H9 (cell line): ENCODE measurements around the gene SDHB. TPM values are rescaled to one million over a fixed set of nuclear protein-coding genes. Genes with fewer than 3 reads are reported as not detected.
A peak's percentile ranks its signal among the peaks of the same experiment; 100 is the strongest.

Experiments used
- DNase-seq: peaks from one replicate; pipeline ENCODE4 v3.0.0-alpha.2; 2017
- H2AFZ ChIP-seq: one replicate; pipeline ENCODE4 v1.6.1; 2013; ENCODE audit warnings: mild to moderate bottlenecking, low read length, control low read depth, moderate library complexity
- H2AK5ac ChIP-seq: 2 replicates; pipeline ENCODE4 v1.6.1; 2013; ENCODE audit warnings: low read length, control low read depth, mixed read lengths; ENCODE audit not compliant: insufficient read length
- H2BK120ac ChIP-seq: one replicate; pipeline ENCODE4 v1.6.1; 2013; ENCODE audit warnings: low read depth, mild to moderate bottlenecking, low read length, control low read depth, inconsistent platforms; ENCODE audit not compliant: poor library complexity, severe bottlenecking
- H2BK12ac ChIP-seq: 2 replicates; pipeline ENCODE4 v1.6.1; 2013; ENCODE audit warnings: low read length, control low read depth, mixed read lengths, low read depth; ENCODE audit not compliant: insufficient read length
- H2BK15ac ChIP-seq: 2 replicates; pipeline ENCODE4 v1.6.1; 2013; ENCODE audit warnings: low read depth, low read length, control low read depth
- H2BK20ac ChIP-seq: one replicate; pipeline ENCODE4 v1.6.1; 2013; ENCODE audit warnings: low read depth, mild to moderate bottlenecking, low read length, control low read depth, inconsistent platforms; ENCODE audit not compliant: poor library complexity, severe bottlenecking
- H2BK5ac ChIP-seq: 2 replicates; pipeline ENCODE4 v1.6.1; 2013; ENCODE audit warnings: low read length, control low read depth, mixed read lengths; ENCODE audit not compliant: insufficient read length
- H3K14ac ChIP-seq: 2 replicates; pipeline ENCODE4 v1.6.1; 2013; ENCODE audit warnings: low read length, control low read depth; ENCODE audit not compliant: insufficient read depth
- H3K18ac ChIP-seq: 2 replicates; pipeline ENCODE4 v1.6.1; 2013; ENCODE audit warnings: low read depth, mild to moderate bottlenecking, mixed read lengths, low read length, control low read depth; ENCODE audit not compliant: insufficient read length
- H3K23ac ChIP-seq: 2 replicates; pipeline ENCODE4 v1.6.1; 2013; ENCODE audit warnings: low read length, control low read depth, mixed read lengths, low read depth; ENCODE audit not compliant: insufficient read length
- H3K23me2 ChIP-seq: 2 replicates; pipeline ENCODE4 v1.6.1; 2013; ENCODE audit warnings: low read depth, mild to moderate bottlenecking, mixed read lengths, low read length, control low read depth; ENCODE audit not compliant: insufficient read length, poor library complexity, severe bottlenecking
- H3K27ac ChIP-seq: 2 replicates; pipeline ENCODE4 v1.5.1; 2013; ENCODE audit warnings: low read length, control low read depth, mixed read lengths, low read depth; ENCODE audit not compliant: insufficient read length
- H3K27me3 ChIP-seq: 2 replicates; pipeline ENCODE4 v1.6.1; 2013; ENCODE audit warnings: low read length, control low read depth, inconsistent platforms; ENCODE audit not compliant: insufficient read depth
- H3K4ac ChIP-seq: 2 replicates; pipeline ENCODE4 v1.6.1; 2013; ENCODE audit warnings: low read depth, mild to moderate bottlenecking, control low read depth, inconsistent platforms, low read length, moderate library complexity
- H3K4me1 ChIP-seq: 2 replicates; pipeline ENCODE4 v1.6.1; 2013; ENCODE audit warnings: low read length, control low read depth, inconsistent platforms; ENCODE audit not compliant: insufficient read depth
- H3K4me2 ChIP-seq: 2 replicates; pipeline ENCODE4 v1.6.1; 2013; ENCODE audit warnings: low read length, control low read depth, mixed read lengths; ENCODE audit not compliant: insufficient read length, insufficient read depth
- H3K56ac ChIP-seq: 2 replicates; pipeline ENCODE4 v1.6.1; 2013; ENCODE audit warnings: low read depth, mild to moderate bottlenecking, mixed read lengths, low read length, control low read depth; ENCODE audit not compliant: insufficient read length
- H3K79me1 ChIP-seq: 2 replicates; pipeline ENCODE4 v1.6.1; 2013; ENCODE audit warnings: low read depth, mild to moderate bottlenecking, moderate library complexity, low read length, control low read depth, inconsistent platforms; ENCODE audit not compliant: insufficient read depth, poor library complexity, severe bottlenecking
- H3K79me2 ChIP-seq: 2 replicates; pipeline ENCODE4 v1.6.1; 2013; ENCODE audit warnings: low read length, control low read depth, inconsistent platforms; ENCODE audit not compliant: insufficient read depth
- H3K9ac ChIP-seq: 2 replicates; pipeline ENCODE4 v1.6.1; 2013; ENCODE audit warnings: low read length, control low read depth, mixed read lengths; ENCODE audit not compliant: insufficient read length; ENCODE audit errors: extremely low read depth
- H3K9me3 ChIP-seq: one replicate; pipeline ENCODE4 v1.6.1; 2013; ENCODE audit warnings: low read depth, low read length, inconsistent platforms; ENCODE audit not compliant: control insufficient read depth
- H3T11ph ChIP-seq: one replicate; pipeline ENCODE4 v1.6.1; 2013; ENCODE audit warnings: mild to moderate bottlenecking, low read length, control low read depth, inconsistent platforms
- H4K20me1 ChIP-seq: one replicate; pipeline ENCODE4 v1.6.1; 2013; ENCODE audit not compliant: control insufficient read depth, insufficient read length, insufficient read depth
- H4K5ac ChIP-seq: 2 replicates; pipeline ENCODE4 v1.6.1; 2013; ENCODE audit warnings: low read depth, mild to moderate bottlenecking, mixed read lengths, low read length, control low read depth; ENCODE audit not compliant: insufficient read length
- H4K8ac ChIP-seq: replicated peaks from 2 replicates; pipeline ENCODE4 v1.6.1; 2013; ENCODE audit warnings: low read length, control low read depth, mixed read lengths, low read depth; ENCODE audit not compliant: insufficient read length
- H4K91ac ChIP-seq: 2 replicates; pipeline ENCODE4 v1.6.1; 2013; ENCODE audit warnings: low read depth, mild to moderate bottlenecking, moderate library complexity, mixed read lengths, low read length, control low read depth; ENCODE audit not compliant: insufficient read length
- H3K27ac Mint-ChIP-seq, 3 experiments: 2 replicates in 2 of 3; 3 replicates in 1 of 3; pipeline ENCODE4 v1.8.0; 2020 to 2021; ENCODE audit warnings: mixed read lengths in 3 of 3, mild to moderate bottlenecking in 1 of 3, moderate library complexity in 1 of 3
- H3K27me3 Mint-ChIP-seq: 2 replicates; pipeline ENCODE4 v1.8.0; 2021; ENCODE audit warnings: low read depth, mild to moderate bottlenecking, moderate library complexity, mixed read lengths
- H3K36me3 Mint-ChIP-seq, 3 experiments: 2 replicates in 2 of 3; 3 replicates in 1 of 3; pipeline ENCODE4 v1.8.0; 2020 to 2021; ENCODE audit warnings: low read depth in 3 of 3, mixed read lengths in 3 of 3; ENCODE audit not compliant: insufficient read depth in 1 of 3
- H3K4me1 Mint-ChIP-seq, 2 experiments: 2 replicates each; pipeline ENCODE4 v1.8.0; 2020; ENCODE audit warnings: mixed read lengths in 2 of 2
- H3K4me3 Mint-ChIP-seq, 2 experiments: 2 replicates in 1 of 2; 3 replicates in 1 of 2; pipeline ENCODE4 v1.8.0; 2020 to 2021; ENCODE audit warnings: mild to moderate bottlenecking in 2 of 2, mixed read lengths in 2 of 2, moderate library complexity in 1 of 2
- H3K9me3 Mint-ChIP-seq, 2 experiments: 2 replicates in 1 of 2; 3 replicates in 1 of 2; pipeline ENCODE4 v1.8.0; 2020; ENCODE audit warnings: mild to moderate bottlenecking in 2 of 2, mixed read lengths in 2 of 2, moderate library complexity in 1 of 2
- CTCF ChIP-seq: fragments of 200-600 bp; sonication (generic); conservative IDR thresholded peaks from 3 replicates; pipeline ENCODE4 v1.8.0; 2021; ENCODE audit warnings: antibody characterized with exemption, mild to moderate bottlenecking
- WGBS: extraction: QIAGEN DNeasy Blood & Tissue Kit; methylation state at CpG from one replicate; pipeline ENCODE4 v1.1.7; 2013; ENCODE audit warnings: missing lambda C conversion rate, low lambda C conversion rate, mixed read lengths; ENCODE audit not compliant: insufficient read length; ENCODE audit errors: extremely low coverage; 5-methylcytosine and 5-hydroxymethylcytosine counted together
- total RNA-seq: library from RNA; stranded (reverse); gene quantifications from 2 replicates; pipeline ENCODE4 v1.2.1, GENCODE V29; 2021

The SDHB gene
- total RNA-seq, 1 experiment from 2014 or later = 77.5 TPM

GRCh38 chr1:17052038-17052437 lies 1.8 kb downstream of the SDHB start:
- no peak for TF ChIP-seq CTCF
- Histone ChIP-seq H3K4ac (no peak overlapping the region), H3K18ac (no peak overlapping the region), H3K4me1 (peaks cover 6% of the 10 kb centered on the region; the same call in 1 of the 2 replicates), H3K23ac (no peak overlapping the region), H2AFZ (no peak overlapping the region), H3T11ph (no peak overlapping the region), H3K9ac (no peak overlapping the region), H3K23me2 (peaks cover 5% of the 10 kb centered on the region), H4K8ac (no peak overlapping the region), H3K79me2 (peaks cover 11% of the 10 kb centered on the region), H4K5ac (no peak overlapping the region), H3K56ac (no peak overlapping the region), H4K91ac (no peak overlapping the region), H3K4me2 (no peak overlapping the region), H2BK20ac (no peak overlapping the region), H2BK120ac (no peak overlapping the region), H3K14ac (no peak overlapping the region), H2BK12ac (no peak overlapping the region), H3K27me3 (peaks cover 2% of the 10 kb centered on the region; the same call in 1 of the 2 replicates), H2BK15ac (no peak overlapping the region), H3K79me1 (peaks cover 12% of the 10 kb centered on the region), H3K9me3 (no peaks in the 10 kb centered on the region), H2AK5ac (no peak overlapping the region), H3K27ac (no peak overlapping the region), H2BK5ac (no peak overlapping the region), H4K20me1 (no peaks in the 10 kb centered on the region)
- H3K27me3 Mint-ChIP-seq = peaks cover 2% of the 10 kb centered on the region; the same call in 1 of the 2 replicates
- no CpG with 5 or more reads among the region's 1 CpG for WGBS
- H3K4me1 Mint-ChIP-seq = peaks cover 4 to 15% of the 10 kb centered on the region in 2 experiments
- H3K27ac Mint-ChIP-seq = no peak overlapping the region
- DNase-seq = no peak
- H3K4me3 Mint-ChIP-seq = peak overlapping the region in 1 of 2 experiments; percentile 99; a peak in 3 of 5 replicates
- no peaks in the 10 kb centered on the region for H3K9me3 Mint-ChIP-seq
- H3K36me3 Mint-ChIP-seq = peaks cover 0 to 20% (median 6%) of the 10 kb centered on the region in 3 experiments; a peak in 4 of 7 replicates
